Muscle of back (tissue), 11 donors: ENCODE measurements around the gene ZP2. TPM values are rescaled to one million over a fixed set of nuclear protein-coding genes. Genes with fewer than 3 reads are reported as not detected.
A peak's percentile ranks its signal among the peaks of the same experiment; 100 is the strongest.
"Not testable (repeated sequence)": the region's sequence is repeated elsewhere in the genome, so short reads cannot be mapped to it uniquely, and the experiment has no call there.

Experiments
- DNase-seq, 3 donors: peaks; one replicate each; pipeline versions ENCODE4 v3.0.0 to v3.0.0-alpha.2; 2013
- polyA plus RNA-seq, 10 donors: library from polyadenylated mRNA; unstranded; fragments of 120-200 nt; gene quantifications; one replicate each; pipeline ENCODE4 v1.2.1, GENCODE V29; 2013; ENCODE audit not compliant: insufficient read length in 10 of 10

Gene ZP2
- polyA plus RNA-seq, 10 donors, result 0.13 to 1.1 (median 0.35) TPM; not detected in 1

- DNase-seq, result no peak
Measured at GRCh38 chr16:21217121-21217520, 5.7 kb upstream of the ZP2 start.

- DNase-seq, result no peak
Measured at GRCh38 chr16:21214086-21214485, 2.7 kb upstream of the ZP2 start.

- DNase-seq, result no peak
Measured at GRCh38 chr16:21208446-21209230, 2.7 kb downstream of the ZP2 start.

GRCh38 chr16:21206550-21206949 lies 4.8 kb downstream of the ZP2 start:
- DNase-seq, result no peak

- DNase-seq, result no peak
Measured at GRCh38 chr16:21205303-21205702, 6.1 kb downstream of the ZP2 start.

GRCh38 chr16:21203155-21203797 lies 8.1 kb downstream of the ZP2 start:
- DNase-seq, result no peak

- DNase-seq, result no peak
Measured at GRCh38 chr16:21199607-21200218, 11.7 kb downstream of the ZP2 start.

- no peak for DNase-seq
Measured at GRCh38 chr16:21197621-21198020, 13.8 kb downstream of the ZP2 start.

- no peak for DNase-seq
Measured at GRCh38 chr16:21197112-21197511, 14.3 kb downstream of the ZP2 start.

GRCh38 chr16:21195330-21195729 lies 16.0 kb downstream of the ZP2 start:
- DNase-seq, result not testable (repeated sequence)

GRCh38 chr16:21194771-21195301 lies 16.5 kb downstream of the ZP2 start:
- peak in 2 of 3 donors; percentile 16 to 24 for DNase-seq

- no peak for DNase-seq
Measured at GRCh38 chr16:21192991-21193390, 18.4 kb downstream of the ZP2 start.

GRCh38 chr16:21190599-21190998 lies 20.8 kb downstream of the ZP2 start:
- peak in 2 of 3 donors; percentile 11 to 12 for DNase-seq

- DNase-seq, result no peak
Measured at GRCh38 chr16:21190013-21190412, 21.4 kb downstream of the ZP2 start.

GRCh38 chr16:21189311-21189710 lies 22.1 kb downstream of the ZP2 start:
- no peak for DNase-seq

GRCh38 chr16:21186326-21186691 lies 25.1 kb downstream of the ZP2 start:
- DNase-seq, result no peak

- DNase-seq, result no peak
Measured at GRCh38 chr16:21185659-21186325, 25.6 kb downstream of the ZP2 start.

GRCh38 chr16:21184834-21185233 lies 26.5 kb downstream of the ZP2 start:
- no peak for DNase-seq

- no peak for DNase-seq
Measured at GRCh38 chr16:21183995-21184394, 27.4 kb downstream of the ZP2 start.

GRCh38 chr16:21179983-21180365 lies 31.4 kb downstream of the ZP2 start:
- no peak for DNase-seq

GRCh38 chr16:21179126-21179982 lies 32.0 kb downstream of the ZP2 start:
- no peak for DNase-seq
